ENCODE measurements around the gene E2F1.

E2F1 gene

DNA sequence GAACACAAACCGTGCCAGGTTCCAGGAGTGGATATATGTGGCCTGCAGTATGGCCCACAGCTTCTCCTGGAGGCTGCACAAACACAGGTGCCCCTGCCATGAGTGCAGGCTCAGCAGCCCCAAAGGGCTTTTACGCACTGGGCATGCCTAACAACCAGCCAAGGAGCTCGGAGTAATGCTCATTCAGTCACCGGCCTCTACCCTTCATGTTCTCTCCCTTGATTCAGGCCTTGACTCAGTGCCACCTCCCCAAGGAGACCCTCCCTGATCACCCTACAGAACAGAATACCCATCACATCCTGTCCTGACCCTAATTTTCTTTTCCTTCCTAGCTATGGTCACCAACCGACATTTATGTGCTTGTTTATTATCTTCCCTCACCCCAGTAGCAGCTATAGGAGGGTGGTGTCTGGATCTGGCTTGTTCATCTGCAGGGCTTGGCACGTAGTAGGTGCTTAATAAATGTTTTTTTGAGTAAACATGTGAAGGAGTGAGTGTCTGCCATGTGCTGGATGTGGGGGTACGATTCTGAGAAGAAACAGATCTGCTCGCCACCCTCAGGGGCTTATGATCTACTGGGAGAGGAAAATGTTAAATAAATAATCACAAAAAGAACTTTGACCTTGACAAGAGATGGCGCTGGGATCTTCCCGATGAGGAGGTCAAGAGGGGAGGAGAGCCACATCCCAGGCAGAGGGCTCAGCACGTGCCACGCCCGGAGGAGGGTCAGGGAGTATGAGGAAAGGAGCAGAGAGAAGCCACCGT lies 24.7 kb upstream of the E2F1 start:
- Histone ChIP-seq H3F3A (ENCODE audit: insufficient read depth, low read length) (no peaks in the 10 kb centered on the region), H3K9me2 (replicated peaks; ENCODE audit: insufficient read depth, low read length) (no peaks in the 10 kb centered on the region), H4K20me1 (ENCODE audit: insufficient read depth, low read length) (no peaks in the 10 kb centered on the region), H3K36me3 (replicated peaks; ENCODE audit: insufficient read depth, low read length) (no peaks in the 10 kb centered on the region), H3K9ac (ENCODE audit: low read length) (no peak overlapping the region), H3K79me2 (ENCODE audit: low read length) (no peaks in the 10 kb centered on the region), H3K27me3 (replicated peaks; ENCODE audit: insufficient read depth, low read length) (no peaks in the 10 kb centered on the region), H2AFZ (ENCODE audit: low read length) (no peak overlapping the region), H3K4me3 (ENCODE audit: low read length) (no peak overlapping the region), H3K27ac (ENCODE audit: low read length) (no peak overlapping the region), H3K4me1 (ENCODE audit: low read length) (no peaks in the 10 kb centered on the region), H3K9me3 (replicated peaks; ENCODE audit: insufficient read depth, low read length) (no peaks in the 10 kb centered on the region), H3K4me2 (ENCODE audit: low read depth, low read length) (no peak overlapping the region)
- DNase-seq = no peak
- TF ChIP-seq, protein P1, sequence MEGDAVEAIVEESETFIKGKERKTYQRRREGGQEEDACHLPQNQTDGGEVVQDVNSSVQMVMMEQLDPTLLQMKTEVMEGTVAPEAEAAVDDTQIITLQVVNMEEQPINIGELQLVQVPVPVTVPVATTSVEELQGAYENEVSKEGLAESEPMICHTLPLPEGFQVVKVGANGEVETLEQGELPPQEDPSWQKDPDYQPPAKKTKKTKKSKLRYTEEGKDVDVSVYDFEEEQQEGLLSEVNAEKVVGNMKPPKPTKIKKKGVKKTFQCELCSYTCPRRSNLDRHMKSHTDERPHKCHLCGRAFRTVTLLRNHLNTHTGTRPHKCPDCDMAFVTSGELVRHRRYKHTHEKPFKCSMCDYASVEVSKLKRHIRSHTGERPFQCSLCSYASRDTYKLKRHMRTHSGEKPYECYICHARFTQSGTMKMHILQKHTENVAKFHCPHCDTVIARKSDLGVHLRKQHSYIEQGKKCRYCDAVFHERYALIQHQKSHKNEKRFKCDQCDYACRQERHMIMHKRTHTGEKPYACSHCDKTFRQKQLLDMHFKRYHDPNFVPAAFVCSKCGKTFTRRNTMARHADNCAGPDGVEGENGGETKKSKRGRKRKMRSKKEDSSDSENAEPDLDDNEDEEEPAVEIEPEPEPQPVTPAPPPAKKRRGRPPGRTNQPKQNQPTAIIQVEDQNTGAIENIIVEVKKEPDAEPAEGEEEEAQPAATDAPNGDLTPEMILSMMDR (IDR thresholded peaks at IDR 0.05; ENCODE audit: low read length) = no peak
- no peak for TF ChIP-seq EZH2 (optimal IDR thresholded peaks at IDR 0.05; ENCODE audit: low read depth, low read length)
- no peak for TF ChIP-seq EZH2phosphoT487 (IDR thresholded peaks at IDR 0.05; ENCODE audit: low read length)

DNA sequence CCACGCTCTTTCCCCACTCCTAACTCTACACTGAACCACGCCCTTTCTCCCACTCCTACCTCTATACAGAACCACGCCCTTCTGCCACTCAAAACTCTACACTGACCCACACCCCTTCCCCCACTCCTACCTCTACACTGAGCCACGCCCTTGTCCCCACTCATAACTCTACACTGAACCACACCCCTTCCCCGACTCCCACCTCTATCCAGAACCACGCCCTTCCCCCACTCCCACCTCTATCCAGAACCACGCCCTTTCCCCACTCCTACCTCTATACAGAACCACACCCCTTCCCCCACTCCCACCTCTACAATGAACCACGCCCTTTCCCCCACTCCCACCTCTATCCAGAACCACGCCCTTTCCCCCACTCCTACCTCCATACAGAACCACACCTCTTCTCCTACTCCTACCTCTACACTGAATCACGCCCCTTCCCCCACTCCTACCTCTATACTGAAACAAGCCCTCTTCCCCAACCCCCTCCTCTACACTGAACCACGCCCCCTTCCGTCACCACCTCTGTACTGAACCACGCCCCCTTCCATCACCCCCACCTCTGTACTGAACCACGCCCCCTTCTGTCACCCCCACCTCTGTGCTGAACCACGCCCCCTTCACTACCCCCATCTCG lies 23.8 kb upstream of the E2F1 start:
- TF ChIP-seq, protein P1 (IDR thresholded peaks at IDR 0.05; ENCODE audit: low read length) = no peak
- TF ChIP-seq EZH2phosphoT487 (IDR thresholded peaks at IDR 0.05; ENCODE audit: low read length) (no peak), EZH2 (optimal IDR thresholded peaks at IDR 0.05; ENCODE audit: low read depth, low read length) (no peak)
- DNase-seq = no peak
- Histone ChIP-seq H3K9ac (ENCODE audit: low read length) (no peak overlapping the region), H3K27ac (ENCODE audit: low read length) (no peak overlapping the region), H3K9me2 (replicated peaks; ENCODE audit: insufficient read depth, low read length) (no peaks in the 10 kb centered on the region), H3K36me3 (replicated peaks; ENCODE audit: insufficient read depth, low read length) (no peaks in the 10 kb centered on the region), H3K9me3 (replicated peaks; ENCODE audit: insufficient read depth, low read length) (no peaks in the 10 kb centered on the region), H3K27me3 (replicated peaks; ENCODE audit: insufficient read depth, low read length) (no peaks in the 10 kb centered on the region), H2AFZ (ENCODE audit: low read length) (no peak overlapping the region), H3K79me2 (ENCODE audit: low read length) (no peaks in the 10 kb centered on the region), H4K20me1 (ENCODE audit: insufficient read depth, low read length) (no peaks in the 10 kb centered on the region), H3K4me3 (ENCODE audit: low read length) (no peak overlapping the region), H3F3A (ENCODE audit: insufficient read depth, low read length) (no peaks in the 10 kb centered on the region), H3K4me2 (ENCODE audit: low read depth, low read length) (no peak overlapping the region), H3K4me1 (ENCODE audit: low read length) (no peaks in the 10 kb centered on the region)

DNA sequence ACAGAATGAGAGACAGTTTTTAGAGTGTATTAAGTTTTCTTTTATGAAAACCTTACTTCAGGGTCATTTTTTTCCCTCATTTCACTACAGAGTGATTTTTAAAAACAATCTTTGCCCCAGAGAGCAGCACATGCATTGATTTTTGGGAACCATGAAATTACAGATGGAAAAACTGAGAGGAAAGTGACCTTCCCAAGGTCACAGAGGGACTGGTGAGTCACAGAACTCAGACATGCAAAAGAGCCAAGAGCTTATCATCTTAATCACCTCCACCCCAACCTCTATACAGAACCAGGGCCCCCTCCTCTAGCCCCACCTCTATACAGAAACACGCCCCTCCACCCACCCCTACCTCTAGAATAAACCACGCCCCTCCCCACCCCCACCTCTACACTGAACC lies 23.2 kb upstream of the E2F1 start:
- no peaks in the 10 kb centered on the region for H3K9me2 ChIP-seq (replicated peaks; ENCODE audit: insufficient read depth, low read length)
- no peak overlapping the region for H3K4me2 ChIP-seq (ENCODE audit: low read depth, low read length)
- H3K79me2 ChIP-seq (ENCODE audit: low read length) = no peaks in the 10 kb centered on the region
- no peak overlapping the region for H3K4me3 ChIP-seq (ENCODE audit: low read length)
- H3K36me3 ChIP-seq (replicated peaks; ENCODE audit: insufficient read depth, low read length) = no peaks in the 10 kb centered on the region
- no peak for DNase-seq
- H3F3A ChIP-seq (ENCODE audit: insufficient read depth, low read length) = no peaks in the 10 kb centered on the region
- no peaks in the 10 kb centered on the region for H3K4me1 ChIP-seq (ENCODE audit: low read length)
- no peak overlapping the region for H3K9ac ChIP-seq (ENCODE audit: low read length)
- no peak for TF ChIP-seq EZH2 (optimal IDR thresholded peaks at IDR 0.05; ENCODE audit: low read depth, low read length)
- no peaks in the 10 kb centered on the region for H3K27me3 ChIP-seq (replicated peaks; ENCODE audit: insufficient read depth, low read length)
- no peak overlapping the region for H3K27ac ChIP-seq (ENCODE audit: low read length)
- no peaks in the 10 kb centered on the region for H4K20me1 ChIP-seq (ENCODE audit: insufficient read depth, low read length)
- H3K9me3 ChIP-seq (replicated peaks; ENCODE audit: insufficient read depth, low read length) = no peaks in the 10 kb centered on the region
- no peak overlapping the region for H2AFZ ChIP-seq (ENCODE audit: low read length)

DNA sequence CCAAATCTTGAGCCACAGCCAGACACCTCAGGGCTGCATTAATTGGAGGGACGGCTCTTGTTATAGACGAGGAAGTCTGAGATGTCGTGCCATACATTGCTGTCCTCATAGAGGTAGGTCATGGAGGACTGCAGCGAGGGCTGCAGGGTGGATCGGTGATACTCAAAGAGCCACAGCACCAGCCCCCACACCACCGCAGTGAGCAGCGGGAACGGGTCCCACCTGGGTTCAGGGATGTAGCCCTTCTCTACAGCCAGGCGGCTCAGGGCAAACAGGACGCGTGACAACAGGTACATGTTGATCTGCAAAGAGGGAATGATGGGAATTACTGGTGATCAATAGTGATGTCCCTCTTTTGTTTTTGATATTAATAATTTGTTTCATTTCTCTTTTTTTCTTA lies 21.5 kb upstream of the E2F1 start:
- TF ChIP-seq EZH2 (optimal IDR thresholded peaks at IDR 0.05; ENCODE audit: low read depth, low read length) = no peak
- TF ChIP-seq, protein P1 (IDR thresholded peaks at IDR 0.05; ENCODE audit: low read length) = no peak
- no peak for TF ChIP-seq EZH2phosphoT487 (IDR thresholded peaks at IDR 0.05; ENCODE audit: low read length)

More for the DNA sequence above, 21.5 kb upstream of the E2F1 start:
- no peaks in the 10 kb centered on the region for H3K9me3 ChIP-seq (replicated peaks; ENCODE audit: insufficient read depth, low read length)
- no peaks in the 10 kb centered on the region for H3K4me1 ChIP-seq (ENCODE audit: low read length)
- H3K36me3 ChIP-seq (replicated peaks; ENCODE audit: insufficient read depth, low read length) = no peaks in the 10 kb centered on the region
- no peak for DNase-seq
- no peak overlapping the region for H3K27ac ChIP-seq (ENCODE audit: low read length)
- H3K4me2 ChIP-seq (ENCODE audit: low read depth, low read length) = no peak overlapping the region
- no peak overlapping the region for H2AFZ ChIP-seq (ENCODE audit: low read length)
- no peak overlapping the region for H3K4me3 ChIP-seq (ENCODE audit: low read length)
- no peaks in the 10 kb centered on the region for H3K79me2 ChIP-seq (ENCODE audit: low read length)
- no peaks in the 10 kb centered on the region for H4K20me1 ChIP-seq (ENCODE audit: insufficient read depth, low read length)
- no peaks in the 10 kb centered on the region for H3K27me3 ChIP-seq (replicated peaks; ENCODE audit: insufficient read depth, low read length)
- H3K9ac ChIP-seq (ENCODE audit: low read length) = no peak overlapping the region
- no peaks in the 10 kb centered on the region for H3K9me2 ChIP-seq (replicated peaks; ENCODE audit: insufficient read depth, low read length)
- no peaks in the 10 kb centered on the region for H3F3A ChIP-seq (ENCODE audit: insufficient read depth, low read length)
